HG03108 (cell line): ENCODE measurements around the gene CHST6.
A peak's percentile ranks its signal among the peaks of the same experiment; 100 is the strongest.
"Not testable (repeated sequence)": the region's sequence is repeated elsewhere in the genome, so short reads cannot be mapped to it uniquely, and the experiment has no call there.

Experiments
- ATAC-seq: cut with Tn5 transposase; IDR thresholded peaks from one replicate; pipeline ENCODE4 v1.9.1; 2021; ENCODE audit warnings: moderate library complexity; ENCODE audit not compliant: unreplicated experiment

The CHST6 gene

GRCh38 chr16:75477680-75478473 lies 17.4 kb downstream of the CHST6 start:
- ATAC-seq: no peak

DNA sequence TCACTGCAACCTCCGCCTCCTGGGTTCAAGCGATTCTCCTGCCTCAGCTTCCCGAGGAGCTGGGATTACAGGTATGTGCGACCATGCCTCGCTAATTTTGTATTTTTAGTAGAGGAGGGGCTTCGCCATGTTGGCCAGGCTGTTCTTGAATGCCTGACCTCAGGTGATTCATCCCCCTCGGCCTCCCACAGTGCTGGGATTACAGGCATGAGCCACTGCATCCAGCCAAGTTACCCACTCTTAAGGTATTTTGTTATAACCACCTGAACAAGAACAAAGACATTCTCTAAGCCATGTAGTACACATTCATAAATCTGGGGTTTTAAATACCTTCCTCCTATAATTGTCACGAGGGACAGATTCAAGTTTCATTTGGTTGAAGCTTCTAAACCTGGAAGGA lies 18.4 kb downstream of the CHST6 start:
- no peak for ATAC-seq

- ATAC-seq: no peak
Measured at GRCh38 chr16:75475420-75475847, 19.8 kb downstream of the CHST6 start.

GRCh38 chr16:75472908-75473877 lies 22.0 kb downstream of the CHST6 start:
- ATAC-seq: no peak

- ATAC-seq: peak; percentile 68
Measured at GRCh38 chr16:75471723-75472633, 23.3 kb downstream of the CHST6 start.

DNA sequence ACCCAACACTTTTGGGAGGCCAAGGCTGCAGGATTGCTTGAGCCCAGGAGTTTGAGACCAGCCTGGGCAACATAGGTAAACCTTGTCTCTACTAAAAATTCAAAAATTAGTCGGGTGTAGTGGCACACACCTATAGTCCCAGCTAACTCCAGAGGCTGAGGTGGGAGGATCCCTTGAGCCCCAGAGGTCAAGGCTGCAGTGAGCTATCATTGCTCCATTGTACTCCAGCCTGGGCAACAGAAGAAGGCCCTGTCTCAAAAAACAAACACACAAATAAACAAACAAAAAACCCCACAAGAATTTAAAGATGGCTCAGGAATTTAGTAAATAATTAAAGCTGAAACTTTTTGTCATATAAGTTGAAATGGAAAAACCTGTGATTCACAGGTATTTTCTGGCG lies 28.5 kb downstream of the CHST6 start:
- no peak for ATAC-seq

- ATAC-seq: peak; percentile 95
Measured at GRCh38 chr16:75464122-75464918, 30.9 kb downstream of the CHST6 start, which contains the start of gene TMEM170A. Gene TMEM170A, minus strand, starts transcription at chr16:75464689. Its CDS starts 89 bp downstream, at chr16:75464600.

GRCh38 chr16:75463389-75464121 lies 31.7 kb downstream of the CHST6 start:
- peak; percentile 3 for ATAC-seq

DNA sequence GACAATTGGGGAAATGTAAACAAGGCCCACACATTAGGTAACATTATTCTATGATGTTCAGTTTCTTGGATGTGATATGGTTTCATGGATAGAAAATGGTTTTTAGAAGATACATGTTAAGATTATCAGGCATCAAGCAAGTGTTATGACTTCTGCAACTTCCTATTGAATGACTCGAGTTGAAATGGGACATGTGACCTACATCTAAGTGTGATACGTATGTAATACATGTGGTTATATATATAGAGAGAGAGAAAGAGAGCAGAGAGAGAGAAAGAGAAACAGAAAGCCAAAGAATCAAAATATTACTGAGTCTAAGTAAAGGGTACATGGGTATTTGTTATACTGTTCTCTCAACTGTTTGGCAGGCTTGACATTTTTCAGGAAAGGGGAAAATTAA lies 32.4 kb downstream of the CHST6 start:
- ATAC-seq: no peak

DNA sequence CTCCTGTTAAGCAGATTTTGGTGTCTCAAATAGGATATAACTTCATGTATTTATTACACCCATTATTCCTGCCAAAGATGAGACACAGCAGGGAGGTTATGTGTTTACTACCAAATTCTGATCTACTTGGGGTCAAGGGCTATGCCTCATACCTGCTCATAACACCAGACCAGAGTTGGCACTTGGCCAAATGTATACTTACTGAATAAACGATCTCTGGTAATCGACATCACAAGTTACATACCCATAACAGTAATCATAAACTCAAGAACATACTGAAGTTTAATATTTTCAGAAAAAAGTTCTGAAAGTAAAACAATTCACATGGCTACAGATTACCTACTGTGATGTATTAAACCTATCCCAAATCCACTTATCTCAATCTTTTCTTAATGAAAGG lies 33.7 kb downstream of the CHST6 start:
- no peak for ATAC-seq

- no peak for ATAC-seq
Measured at GRCh38 chr16:75460446-75460845, 34.8 kb downstream of the CHST6 start.

- no peak for ATAC-seq
Measured at GRCh38 chr16:75459691-75460090, 35.5 kb downstream of the CHST6 start.

DNA sequence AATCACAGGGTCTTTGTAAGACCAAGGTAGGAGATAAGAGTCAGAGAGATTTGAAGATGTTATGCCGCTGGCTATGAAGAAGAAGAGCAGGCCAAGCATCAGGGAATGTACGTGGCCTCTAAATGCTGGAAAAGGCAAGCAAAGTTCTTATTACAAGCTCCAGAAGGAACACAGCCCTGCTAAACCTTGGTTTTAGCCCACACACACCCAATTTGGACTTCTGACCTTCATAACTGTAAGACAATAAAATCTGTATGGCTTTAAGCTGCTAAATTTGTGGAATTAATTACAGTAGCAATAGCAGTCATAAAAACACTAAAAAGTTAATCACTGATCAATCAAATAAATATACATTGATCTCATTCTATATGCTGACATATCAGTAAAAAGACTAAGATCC lies 36.8 kb downstream of the CHST6 start:
- ATAC-seq: no peak

- ATAC-seq: no peak
Measured at GRCh38 chr16:75458029-75458428, 37.2 kb downstream of the CHST6 start.

DNA sequence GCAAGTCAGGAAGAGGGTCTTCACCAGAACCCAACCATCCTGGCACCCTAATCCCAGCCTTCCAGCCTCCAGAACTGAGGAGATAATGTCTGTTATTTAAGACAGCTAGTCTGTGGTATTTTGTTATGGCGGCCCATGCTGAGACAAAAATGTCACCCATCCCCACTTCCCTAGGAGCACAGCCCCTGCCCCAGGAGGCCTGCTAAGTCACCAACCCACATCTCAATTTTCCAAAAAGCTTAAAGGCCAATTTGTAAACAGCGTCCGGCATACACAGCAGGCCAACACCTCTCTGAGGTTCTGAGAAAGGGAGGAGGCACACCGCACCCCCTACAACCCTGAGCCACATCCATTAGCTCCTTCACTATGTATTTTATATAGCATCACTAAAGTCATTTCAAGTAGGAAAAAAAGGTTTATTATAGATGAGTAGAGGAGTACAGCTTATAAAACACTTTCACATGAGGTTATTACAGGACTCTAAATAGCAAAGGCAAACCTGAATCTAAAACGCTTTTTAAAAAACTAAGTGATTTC lies 37.7 kb downstream of the CHST6 start:
- ATAC-seq: no peak

GRCh38 chr16:75456971-75457370 lies 38.3 kb downstream of the CHST6 start:
- no peak for ATAC-seq

DNA sequence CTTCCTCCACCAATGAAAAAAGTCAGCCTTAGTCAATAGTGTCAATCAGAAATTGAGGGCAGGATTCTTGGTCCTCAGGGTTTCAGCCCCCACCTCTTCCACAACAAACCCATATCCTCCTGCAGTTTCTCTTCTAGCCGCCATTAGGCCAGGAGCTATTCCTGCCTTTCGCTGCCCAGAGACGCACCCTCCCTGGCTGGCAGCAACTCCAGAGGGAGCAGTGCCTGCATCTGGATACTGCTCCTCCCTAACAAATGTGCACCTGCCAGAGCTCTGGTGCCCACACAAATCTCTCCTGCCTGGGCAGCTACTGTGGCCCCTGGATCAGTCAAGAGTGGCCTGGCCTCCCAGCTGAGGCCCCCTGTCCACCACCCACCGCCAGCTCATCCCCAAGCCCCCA lies 38.8 kb downstream of the CHST6 start:
- ATAC-seq: not testable (repeated sequence)

DNA sequence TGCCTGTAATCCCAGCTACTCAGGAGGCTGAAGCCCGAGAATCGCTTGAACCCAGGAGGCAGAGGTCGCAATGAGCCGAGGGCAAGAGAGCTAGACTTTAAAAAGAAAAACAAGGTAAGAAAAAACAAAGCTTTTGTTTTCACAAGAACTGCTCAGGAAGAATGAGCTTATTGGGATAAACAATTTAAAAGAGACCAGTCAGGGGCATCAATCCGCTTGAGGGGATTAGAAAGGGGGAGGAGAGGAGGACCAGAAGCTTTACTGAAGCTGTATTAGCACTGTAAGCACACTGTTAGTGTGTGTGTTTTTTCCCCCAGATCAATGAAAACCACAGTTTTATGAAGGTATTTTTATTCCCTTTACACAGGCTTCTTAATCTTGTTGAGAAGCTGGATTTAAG lies 39.6 kb downstream of the CHST6 start:
- no peak for ATAC-seq
